SK-N-SH treated with all-trans-retinoic acid at 6 μM for 48 hours (cell line): ENCODE results near the gene POLR1E.

Experiments
- RARB ChIP-seq: fragments of 250-450 bp; sonication (Bioruptor Pico); IDR thresholded peaks from 2 replicates; pipeline ENCODE4 v1.8.0; 2021; ENCODE audit warnings: mild to moderate bottlenecking, moderate library complexity
- TF ChIP-seq, protein P1 (sequence below): fragments of 250-450 bp; sonication (Bioruptor Pico); IDR thresholded peaks from 2 replicates; pipeline ENCODE4 v1.8.0; 2020; ENCODE audit warnings: mild to moderate bottlenecking, moderate library complexity, borderline replicate concordance
- TF ChIP-seq, protein P2 (sequence below): fragments of 250-450 bp; sonication (Bioruptor Pico); IDR thresholded peaks from 2 replicates; pipeline ENCODE4 v1.5.1; 2020; ENCODE audit warnings: low read depth, mild to moderate bottlenecking, moderate library complexity

DNA sequence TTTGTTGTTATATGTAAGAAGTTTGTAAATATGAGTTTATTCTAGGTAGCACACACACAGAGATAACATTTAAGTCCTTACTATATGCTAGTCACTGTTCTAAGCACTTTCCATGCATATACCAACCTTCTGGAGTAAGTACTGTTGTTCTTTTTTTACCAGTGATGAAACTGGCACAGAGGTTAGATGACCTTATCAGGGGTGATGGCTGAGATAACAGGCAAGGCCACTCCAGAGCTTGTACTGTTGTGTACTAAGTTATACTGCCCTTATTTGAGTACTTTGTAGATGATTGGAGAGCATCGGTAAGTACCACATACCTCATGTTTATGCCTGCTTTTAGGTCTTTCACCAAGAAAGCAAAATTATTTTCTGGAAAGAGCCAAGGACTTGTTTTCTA is 6.2 kb downstream of the POLR1E start:
- TF ChIP-seq, protein P1, sequence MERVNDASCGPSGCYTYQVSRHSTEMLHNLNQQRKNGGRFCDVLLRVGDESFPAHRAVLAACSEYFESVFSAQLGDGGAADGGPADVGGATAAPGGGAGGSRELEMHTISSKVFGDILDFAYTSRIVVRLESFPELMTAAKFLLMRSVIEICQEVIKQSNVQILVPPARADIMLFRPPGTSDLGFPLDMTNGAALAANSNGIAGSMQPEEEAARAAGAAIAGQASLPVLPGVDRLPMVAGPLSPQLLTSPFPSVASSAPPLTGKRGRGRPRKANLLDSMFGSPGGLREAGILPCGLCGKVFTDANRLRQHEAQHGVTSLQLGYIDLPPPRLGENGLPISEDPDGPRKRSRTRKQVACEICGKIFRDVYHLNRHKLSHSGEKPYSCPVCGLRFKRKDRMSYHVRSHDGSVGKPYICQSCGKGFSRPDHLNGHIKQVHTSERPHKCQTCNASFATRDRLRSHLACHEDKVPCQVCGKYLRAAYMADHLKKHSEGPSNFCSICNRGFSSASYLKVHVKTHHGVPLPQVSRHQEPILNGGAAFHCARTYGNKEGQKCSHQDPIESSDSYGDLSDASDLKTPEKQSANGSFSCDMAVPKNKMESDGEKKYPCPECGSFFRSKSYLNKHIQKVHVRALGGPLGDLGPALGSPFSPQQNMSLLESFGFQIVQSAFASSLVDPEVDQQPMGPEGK (CRISPR knock-in tag) = no peak
- TF ChIP-seq, protein P2, sequence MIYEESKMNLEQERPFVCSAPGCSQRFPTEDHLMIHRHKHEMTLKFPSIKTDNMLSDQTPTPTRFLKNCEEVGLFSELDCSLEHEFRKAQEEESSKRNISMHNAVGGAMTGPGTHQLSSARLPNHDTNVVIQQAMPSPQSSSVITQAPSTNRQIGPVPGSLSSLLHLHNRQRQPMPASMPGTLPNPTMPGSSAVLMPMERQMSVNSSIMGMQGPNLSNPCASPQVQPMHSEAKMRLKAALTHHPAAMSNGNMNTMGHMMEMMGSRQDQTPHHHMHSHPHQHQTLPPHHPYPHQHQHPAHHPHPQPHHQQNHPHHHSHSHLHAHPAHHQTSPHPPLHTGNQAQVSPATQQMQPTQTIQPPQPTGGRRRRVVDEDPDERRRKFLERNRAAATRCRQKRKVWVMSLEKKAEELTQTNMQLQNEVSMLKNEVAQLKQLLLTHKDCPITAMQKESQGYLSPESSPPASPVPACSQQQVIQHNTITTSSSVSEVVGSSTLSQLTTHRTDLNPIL (CRISPR knock-in tag) = no peak
- TF ChIP-seq RARB (CRISPR knock-in tag) = no peak
